AG09309 (cell line): ENCODE data around the gene EPN1.
"Not testable (repeated sequence)": the region's sequence is repeated elsewhere in the genome, so short reads cannot be mapped to it uniquely, and the experiment has no call there.

Experiments used
- DNase-seq: peaks from one replicate; pipeline ENCODE4 v3.0.0-alpha.2; 2010; ENCODE audit warnings: low read depth
- H3K4me3 ChIP-seq: 2 replicates; pipeline ENCODE4 v1.5.1; 2011; ENCODE audit warnings: mild to moderate bottlenecking, low read depth, low read length, moderate library complexity; ENCODE audit not compliant: control insufficient read depth
- TF ChIP-seq, protein P1 (sequence below): IDR thresholded peaks from 2 replicates; pipeline ENCODE4 v1.5.1; 2011; ENCODE audit warnings: mild to moderate bottlenecking, low read depth, low read length, inconsistent platforms; ENCODE audit not compliant: insufficient read depth, control insufficient read depth; ENCODE audit errors: missing control alignments

The EPN1 gene

DNA sequence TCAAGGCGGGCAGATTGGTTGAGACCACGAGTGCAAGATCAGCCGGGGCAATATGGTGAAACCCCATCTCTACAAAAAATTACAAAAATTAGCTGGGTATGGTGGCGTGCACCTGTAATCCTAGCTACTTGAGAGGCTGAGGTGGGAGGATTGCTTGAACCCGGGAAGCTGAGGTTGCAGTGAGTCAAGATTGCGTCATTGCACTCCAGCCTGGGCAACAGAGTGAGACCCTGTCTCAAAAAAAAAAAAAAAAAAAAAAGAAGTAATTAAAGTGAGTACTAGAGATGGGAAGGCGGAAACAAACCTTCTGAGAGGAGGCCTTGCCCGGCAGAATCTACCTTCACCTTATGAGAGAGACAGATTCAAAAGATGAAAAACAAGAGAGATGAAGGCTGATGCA lies 48.5 kb downstream of the EPN1 start:
- TF ChIP-seq, protein P1, sequence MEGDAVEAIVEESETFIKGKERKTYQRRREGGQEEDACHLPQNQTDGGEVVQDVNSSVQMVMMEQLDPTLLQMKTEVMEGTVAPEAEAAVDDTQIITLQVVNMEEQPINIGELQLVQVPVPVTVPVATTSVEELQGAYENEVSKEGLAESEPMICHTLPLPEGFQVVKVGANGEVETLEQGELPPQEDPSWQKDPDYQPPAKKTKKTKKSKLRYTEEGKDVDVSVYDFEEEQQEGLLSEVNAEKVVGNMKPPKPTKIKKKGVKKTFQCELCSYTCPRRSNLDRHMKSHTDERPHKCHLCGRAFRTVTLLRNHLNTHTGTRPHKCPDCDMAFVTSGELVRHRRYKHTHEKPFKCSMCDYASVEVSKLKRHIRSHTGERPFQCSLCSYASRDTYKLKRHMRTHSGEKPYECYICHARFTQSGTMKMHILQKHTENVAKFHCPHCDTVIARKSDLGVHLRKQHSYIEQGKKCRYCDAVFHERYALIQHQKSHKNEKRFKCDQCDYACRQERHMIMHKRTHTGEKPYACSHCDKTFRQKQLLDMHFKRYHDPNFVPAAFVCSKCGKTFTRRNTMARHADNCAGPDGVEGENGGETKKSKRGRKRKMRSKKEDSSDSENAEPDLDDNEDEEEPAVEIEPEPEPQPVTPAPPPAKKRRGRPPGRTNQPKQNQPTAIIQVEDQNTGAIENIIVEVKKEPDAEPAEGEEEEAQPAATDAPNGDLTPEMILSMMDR = no peak
- no peak for DNase-seq
- no peak overlapping the region for H3K4me3 ChIP-seq

DNA sequence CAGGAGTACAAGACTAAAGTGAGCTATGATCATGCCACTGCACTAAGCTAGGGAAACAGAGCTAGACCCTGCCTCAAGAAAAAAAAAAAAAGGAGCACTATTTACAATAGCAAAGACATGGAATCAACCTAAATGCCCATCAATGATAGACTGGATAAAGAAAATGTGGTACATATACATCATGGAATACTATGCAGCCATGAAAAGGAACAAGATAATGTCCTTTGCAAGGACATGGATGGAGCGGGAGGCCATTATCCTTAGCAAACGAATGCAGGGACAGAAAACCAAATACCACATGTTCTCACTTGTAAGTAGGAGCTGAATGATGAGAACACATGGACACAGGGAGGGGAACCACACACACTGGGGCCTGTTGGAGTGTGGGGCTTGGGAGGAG lies 55.4 kb downstream of the EPN1 start:
- not testable (repeated sequence) for H3K4me3 ChIP-seq, DNase-seq

DNA sequence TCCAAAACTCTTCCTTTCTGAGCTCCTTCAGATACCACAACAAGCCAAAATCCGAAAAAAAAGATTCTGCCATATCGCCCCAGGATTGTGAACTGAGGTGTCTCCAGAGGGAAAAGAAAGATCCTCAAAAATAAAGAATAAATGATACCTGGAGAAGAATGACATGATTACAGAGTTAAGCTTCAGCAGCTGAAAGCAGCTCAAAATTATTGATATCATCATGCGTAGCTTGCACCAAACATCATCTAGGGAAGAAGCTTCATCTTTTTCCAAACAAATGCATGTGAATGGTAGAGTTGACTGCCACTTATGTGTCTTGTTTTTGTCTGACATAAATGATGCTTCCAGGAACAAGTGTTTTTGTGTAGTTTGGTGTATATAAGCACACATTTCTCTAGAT lies 63.3 kb downstream of the EPN1 start, which contains the start of gene NLRP9:
TSS of gene NLRP9 (minus strand) at position 101 of the 400 bp plus-strand sequence. CDS start at position 73, 28 bp downstream.
- H3K4me3 ChIP-seq = no peak within 1 kb of the TSS
- no peak for DNase-seq
- TF ChIP-seq, protein P1 = no peak

DNA sequence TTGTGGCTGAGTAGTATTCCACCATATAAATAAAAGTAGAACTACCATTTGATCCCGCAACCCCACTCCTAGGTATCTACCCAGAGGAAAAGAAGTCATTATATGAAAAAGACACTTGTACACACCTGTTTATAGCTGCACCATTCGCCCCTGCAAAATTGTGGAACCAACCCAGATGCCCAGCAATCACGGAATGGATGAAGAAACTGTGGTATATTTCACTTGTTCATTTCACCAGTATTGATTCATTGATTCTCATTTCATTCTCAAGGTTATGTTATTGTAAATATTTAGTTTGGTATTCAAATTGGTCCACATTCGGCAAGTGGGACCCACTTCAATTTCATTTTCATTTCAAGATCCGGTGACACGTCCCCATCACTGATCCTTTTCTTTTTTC lies 75.7 kb downstream of the EPN1 start:
- no peak for DNase-seq
- TF ChIP-seq, protein P1 = no peak
- H3K4me3 ChIP-seq = no peak overlapping the region

DNA sequence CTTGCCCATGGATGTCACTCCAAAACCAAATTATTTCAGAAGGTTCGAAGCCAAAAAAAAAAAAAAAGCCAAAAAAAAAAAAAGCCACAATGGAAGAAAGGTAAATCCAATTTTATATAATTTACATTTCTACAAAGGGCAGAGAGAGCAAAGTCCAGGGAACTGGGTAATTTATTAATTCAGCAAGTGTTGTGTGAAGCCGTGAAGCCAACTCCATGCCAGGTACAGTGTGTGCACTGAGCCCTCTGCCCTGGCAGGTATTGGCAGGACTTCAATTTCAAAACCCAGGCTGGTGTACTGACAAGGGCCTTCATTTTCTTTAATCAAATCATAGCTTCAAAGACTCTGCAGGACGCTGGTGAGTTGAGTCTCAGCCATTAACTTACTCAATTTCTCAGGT lies 78.4 kb downstream of the EPN1 start:
- TF ChIP-seq, protein P1 = no peak
- no peak overlapping the region for H3K4me3 ChIP-seq
- no peak for DNase-seq

DNA sequence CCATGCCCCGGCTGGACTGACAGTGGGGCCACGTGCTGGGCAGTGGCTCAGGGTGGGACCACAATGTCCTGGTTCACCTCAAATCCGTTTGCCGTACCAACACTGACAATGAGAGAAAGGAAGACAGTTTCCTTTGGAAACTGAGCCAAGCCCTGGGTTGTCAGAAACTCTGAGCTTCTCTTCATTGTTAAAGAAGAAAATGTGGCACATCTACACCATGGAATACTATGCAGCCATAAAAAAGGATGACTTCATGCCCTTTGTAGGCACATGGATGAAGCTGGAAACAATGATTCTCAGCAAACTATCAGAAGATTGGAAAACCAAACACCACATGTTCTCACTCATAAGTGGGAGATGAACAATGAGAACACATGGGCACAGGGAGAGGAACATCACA lies 81.8 kb downstream of the EPN1 start:
- H3K4me3 ChIP-seq, DNase-seq: not testable (repeated sequence)

DNA sequence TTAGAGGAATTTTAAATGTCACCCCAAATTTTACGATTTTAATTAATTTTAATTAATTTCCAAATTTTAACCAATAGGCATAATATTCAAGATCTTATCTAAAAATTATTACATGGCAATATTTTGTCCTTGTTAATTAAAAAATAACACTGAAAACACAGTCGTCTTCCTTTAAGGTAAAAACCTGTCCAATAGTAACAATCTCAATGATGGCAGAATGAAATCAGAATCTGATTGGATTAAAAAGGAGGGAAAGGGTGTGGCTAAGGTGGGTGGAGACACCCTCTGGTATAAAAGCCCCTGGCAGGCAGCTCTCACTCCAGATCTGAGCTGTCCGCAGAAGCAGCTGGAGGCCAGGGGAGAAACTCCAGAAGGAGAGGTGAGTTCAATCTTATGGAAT lies 83.8 kb downstream of the EPN1 start, which contains the start of gene RFPL4A:
TSS of gene RFPL4A (plus strand) at position 301 of the 400 bp plus-strand sequence. CDS start 2,704 bp downstream, outside the sequence.
- not testable (repeated sequence) for DNase-seq, H3K4me3 ChIP-seq
